Activated naive CD8-positive, alpha-beta T cell treated with anti-CD3 and anti-CD28 coated beads for 36 hours (primary cell): ENCODE data around the gene RFX3. TPM values are rescaled to one million over a fixed set of nuclear protein-coding genes. Genes with fewer than 3 reads are reported as not detected.

Experiments
- DNase-seq: peaks from one replicate; pipeline ENCODE4 v3.0.0; 2021
- H3K27ac Mint-ChIP-seq: one replicate; pipeline ENCODE4 v1.8.0; 2022; ENCODE audit warnings: mild to moderate bottlenecking, moderate library complexity, mixed read lengths
- H3K27me3 Mint-ChIP-seq: one replicate; pipeline ENCODE4 v1.8.0; 2022; ENCODE audit warnings: mild to moderate bottlenecking, mixed read lengths
- H3K36me3 Mint-ChIP-seq: one replicate; pipeline ENCODE4 v1.8.0; 2021; ENCODE audit warnings: mild to moderate bottlenecking, mixed read lengths
- H3K4me1 Mint-ChIP-seq: one replicate; pipeline ENCODE4 v1.8.0; 2021; ENCODE audit warnings: mixed read lengths
- H3K4me3 Mint-ChIP-seq: one replicate; pipeline ENCODE4 v1.8.0; 2022; ENCODE audit warnings: mild to moderate bottlenecking, moderate library complexity, mixed read lengths
- H3K9me3 Mint-ChIP-seq: one replicate; pipeline ENCODE4 v1.8.0; 2022; ENCODE audit warnings: mixed read lengths
- total RNA-seq, 2 experiments: library from RNA; stranded (reverse); gene quantifications; one replicate each; pipeline ENCODE4 v1.2.3, GENCODE V29; 2021

RFX3 gene
- total RNA-seq, 2 experiments from 2014 or later, result 10.1 to 10.4 TPM

DNA sequence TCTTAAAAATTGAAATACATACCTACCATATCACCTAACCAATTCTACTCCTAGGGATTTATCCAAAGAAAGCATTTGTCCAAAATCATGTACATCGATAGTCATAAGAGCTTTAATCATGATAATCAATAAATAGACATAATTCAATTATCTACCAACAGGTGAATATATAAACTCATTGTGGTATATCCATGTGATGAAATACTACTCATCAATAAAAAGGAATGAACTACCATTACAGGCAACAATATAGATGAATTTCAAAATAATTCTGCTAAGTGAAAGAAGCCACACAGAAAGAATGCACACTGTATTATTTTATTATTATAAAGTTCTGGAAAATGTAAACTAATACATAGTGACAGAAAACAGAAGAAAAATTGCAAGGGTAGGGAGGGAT, 81.8 kb downstream of the RFX3 start:
- H3K27ac Mint-ChIP-seq, result no peak overlapping the region
- DNase-seq, result no peak
- H3K36me3 Mint-ChIP-seq, result peaks cover 15% of the 10 kb centered on the region
- no peaks in the 10 kb centered on the region for H3K9me3 Mint-ChIP-seq
- peaks cover 12% of the 10 kb centered on the region for H3K4me1 Mint-ChIP-seq
- H3K4me3 Mint-ChIP-seq, result no peak overlapping the region
- H3K27me3 Mint-ChIP-seq, result no peaks in the 10 kb centered on the region

- no peak overlapping the region for H3K4me3 Mint-ChIP-seq
- DNase-seq, result peak; percentile 23
- no peak overlapping the region for H3K27ac Mint-ChIP-seq
- H3K27me3 Mint-ChIP-seq, result no peaks in the 10 kb centered on the region
- H3K9me3 Mint-ChIP-seq, result no peaks in the 10 kb centered on the region
- peaks cover 9% of the 10 kb centered on the region for H3K4me1 Mint-ChIP-seq
- peaks cover 18% of the 10 kb centered on the region for H3K36me3 Mint-ChIP-seq
Measured at GRCh38 chr9:3441197-3441816, 84.5 kb downstream of the RFX3 start.

- Mint-ChIP-seq H3K27ac (no peak overlapping the region), H3K4me1 (peaks cover 11% of the 10 kb centered on the region), H3K27me3 (no peaks in the 10 kb centered on the region), H3K36me3 (peaks cover 21% of the 10 kb centered on the region), H3K9me3 (no peaks in the 10 kb centered on the region), H3K4me3 (no peak overlapping the region)
- no peak for DNase-seq
Measured at GRCh38 chr9:3436629-3437420, 89.0 kb downstream of the RFX3 start.

DNA sequence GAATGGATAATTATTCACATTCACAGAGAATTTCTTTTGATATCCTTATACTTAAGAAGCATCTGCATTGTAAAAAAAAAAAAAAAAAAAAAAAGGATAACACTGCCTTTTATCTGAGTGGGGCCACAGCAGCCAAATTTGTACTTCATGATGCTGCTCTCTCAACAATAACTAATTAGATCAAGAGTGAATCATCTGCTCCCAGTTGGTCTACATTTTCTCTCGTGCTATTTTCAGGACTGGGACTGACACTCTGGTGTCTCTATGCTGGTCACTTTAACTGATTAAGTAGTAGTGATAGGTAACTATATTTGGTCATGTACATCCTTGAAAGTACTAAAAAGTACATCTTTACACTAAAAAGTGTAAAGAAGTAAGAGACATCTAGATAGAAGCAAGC, 90.1 kb downstream of the RFX3 start:
- Mint-ChIP-seq H3K9me3 (no peaks in the 10 kb centered on the region), H3K27ac (no peak overlapping the region), H3K27me3 (no peaks in the 10 kb centered on the region), H3K36me3 (peaks cover 25% of the 10 kb centered on the region), H3K4me3 (no peak overlapping the region), H3K4me1 (peaks cover 7% of the 10 kb centered on the region)
- no peak for DNase-seq

GRCh38 chr9:3434594-3434993, 91.2 kb downstream of the RFX3 start:
- H3K36me3 Mint-ChIP-seq, result peaks cover 25% of the 10 kb centered on the region
- no peak overlapping the region for H3K27ac Mint-ChIP-seq
- no peaks in the 10 kb centered on the region for H3K9me3 Mint-ChIP-seq
- no peaks in the 10 kb centered on the region for H3K27me3 Mint-ChIP-seq
- no peak for DNase-seq
- no peak overlapping the region for H3K4me3 Mint-ChIP-seq
- H3K4me1 Mint-ChIP-seq, result peaks cover 4% of the 10 kb centered on the region

DNA sequence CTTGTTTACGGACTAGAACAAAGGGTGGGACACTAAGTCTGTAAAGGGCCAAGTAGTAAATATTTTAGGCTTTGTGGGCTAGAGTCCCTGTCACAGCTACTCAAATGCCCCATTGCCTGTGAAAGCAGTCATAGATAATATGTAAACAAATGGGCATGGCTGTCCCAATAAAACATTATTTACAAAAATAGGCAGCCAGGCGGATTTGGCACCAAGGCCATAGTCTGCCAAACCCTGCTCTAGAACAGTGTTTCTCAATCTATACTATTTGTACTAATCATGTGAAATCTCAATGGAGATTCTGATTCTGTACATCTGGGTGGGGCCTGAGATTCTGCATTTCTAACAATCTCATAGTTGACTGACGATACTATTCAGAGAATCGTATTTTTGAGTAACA, 92.0 kb downstream of the RFX3 start:
- H3K9me3 Mint-ChIP-seq, result no peaks in the 10 kb centered on the region
- no peak for DNase-seq
- peaks cover 25% of the 10 kb centered on the region for H3K36me3 Mint-ChIP-seq
- H3K4me1 Mint-ChIP-seq, result peaks cover 4% of the 10 kb centered on the region
- no peak overlapping the region for H3K27ac Mint-ChIP-seq
- H3K4me3 Mint-ChIP-seq, result no peak overlapping the region
- no peaks in the 10 kb centered on the region for H3K27me3 Mint-ChIP-seq

DNA sequence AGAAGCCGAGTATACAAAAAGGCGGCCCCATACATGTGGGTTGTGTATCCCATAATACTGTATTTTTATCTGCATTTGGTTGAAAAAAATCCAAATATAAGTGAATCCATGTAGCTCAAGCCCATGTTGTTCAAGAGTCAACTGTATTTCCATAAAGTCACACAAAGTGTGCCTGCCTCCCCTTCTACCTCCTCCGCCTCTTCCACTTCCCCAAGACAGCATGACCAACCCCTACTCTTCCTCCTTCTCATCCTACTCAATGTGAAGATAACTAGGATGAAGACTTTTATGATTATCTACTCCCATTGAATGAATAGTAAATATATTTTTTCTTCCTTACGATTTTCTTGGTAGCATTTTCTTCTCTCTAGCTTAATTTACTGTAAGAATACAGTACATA, 92.7 kb downstream of the RFX3 start:
- Mint-ChIP-seq H3K36me3 (peaks cover 26% of the 10 kb centered on the region), H3K27ac (no peak overlapping the region), H3K9me3 (peaks cover 1% of the 10 kb centered on the region), H3K27me3 (no peaks in the 10 kb centered on the region), H3K4me1 (peaks cover 4% of the 10 kb centered on the region), H3K4me3 (no peak overlapping the region)
- DNase-seq, result no peak

DNA sequence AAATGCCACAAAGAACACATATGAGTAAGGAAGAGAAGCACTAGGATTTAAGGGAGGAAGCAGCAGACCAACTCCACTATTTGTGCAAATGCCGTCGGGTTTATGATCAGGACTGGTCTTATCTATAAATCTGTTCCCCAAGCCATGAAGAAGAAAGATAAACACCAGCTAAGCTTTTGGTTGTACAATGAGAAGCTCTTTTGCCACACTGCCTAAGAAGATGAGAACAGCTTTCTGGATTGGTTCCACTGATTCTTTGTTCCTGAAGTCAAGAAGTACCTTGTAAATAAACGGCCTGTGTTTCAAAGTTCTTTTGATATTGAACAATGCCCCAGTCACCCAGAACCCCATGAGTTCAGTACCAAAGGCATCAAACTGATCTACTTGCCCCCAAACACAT, 93.9 kb downstream of the RFX3 start:
- no peak overlapping the region for H3K4me3 Mint-ChIP-seq
- H3K36me3 Mint-ChIP-seq, result peaks cover 27% of the 10 kb centered on the region
- DNase-seq, result no peak
- H3K9me3 Mint-ChIP-seq, result peaks cover 2% of the 10 kb centered on the region
- peaks cover 4% of the 10 kb centered on the region for H3K4me1 Mint-ChIP-seq
- H3K27me3 Mint-ChIP-seq, result no peaks in the 10 kb centered on the region
- H3K27ac Mint-ChIP-seq, result no peak overlapping the region

GRCh38 chr9:3419893-3420292, 105.9 kb downstream of the RFX3 start:
- no peaks in the 10 kb centered on the region for H3K27me3 Mint-ChIP-seq
- H3K27ac Mint-ChIP-seq, result no peak overlapping the region
- H3K9me3 Mint-ChIP-seq, result no peaks in the 10 kb centered on the region
- H3K4me1 Mint-ChIP-seq, result peaks cover 8% of the 10 kb centered on the region
- no peak overlapping the region for H3K4me3 Mint-ChIP-seq
- DNase-seq, result no peak
- H3K36me3 Mint-ChIP-seq, result peaks cover 13% of the 10 kb centered on the region

GRCh38 chr9:3415906-3416305, 109.9 kb downstream of the RFX3 start:
- Mint-ChIP-seq H3K27ac (no peak overlapping the region), H3K36me3 (peaks cover 11% of the 10 kb centered on the region), H3K4me1 (peaks cover 2% of the 10 kb centered on the region), H3K9me3 (no peaks in the 10 kb centered on the region), H3K4me3 (no peak overlapping the region), H3K27me3 (no peaks in the 10 kb centered on the region)
- DNase-seq, result no peak

- no peak overlapping the region for H3K4me3 Mint-ChIP-seq
- no peaks in the 10 kb centered on the region for H3K27me3 Mint-ChIP-seq
- peaks cover 2% of the 10 kb centered on the region for H3K4me1 Mint-ChIP-seq
- H3K9me3 Mint-ChIP-seq, result no peaks in the 10 kb centered on the region
- H3K36me3 Mint-ChIP-seq, result peaks cover 8% of the 10 kb centered on the region
- no peak for DNase-seq
- H3K27ac Mint-ChIP-seq, result no peak overlapping the region
Measured at GRCh38 chr9:3413984-3414383, 111.8 kb downstream of the RFX3 start.

DNA sequence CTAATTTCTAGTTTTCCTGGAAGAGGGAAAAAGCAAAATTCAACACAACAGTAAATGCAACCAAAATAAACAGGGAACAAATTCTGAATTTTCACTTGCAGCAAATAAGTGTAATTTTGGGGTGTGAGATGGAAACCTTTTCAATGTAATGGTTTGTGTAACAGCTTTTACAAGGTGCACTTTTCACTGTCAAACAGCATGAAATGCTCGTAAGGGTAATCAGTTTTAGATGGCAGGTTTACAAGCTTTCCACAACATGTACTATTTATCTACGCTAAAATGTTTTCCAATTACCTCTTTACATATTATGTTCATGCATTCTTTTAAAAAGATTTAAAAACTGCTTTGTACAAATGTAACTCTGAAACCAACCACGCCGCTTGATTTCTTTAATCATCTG, 115.3 kb downstream of the RFX3 start:
- H3K9me3 Mint-ChIP-seq, result no peaks in the 10 kb centered on the region
- H3K36me3 Mint-ChIP-seq, result peaks cover 4% of the 10 kb centered on the region
- no peaks in the 10 kb centered on the region for H3K27me3 Mint-ChIP-seq
- DNase-seq, result no peak
- no peak overlapping the region for H3K27ac Mint-ChIP-seq
- no peaks in the 10 kb centered on the region for H3K4me1 Mint-ChIP-seq
- no peak overlapping the region for H3K4me3 Mint-ChIP-seq

DNA sequence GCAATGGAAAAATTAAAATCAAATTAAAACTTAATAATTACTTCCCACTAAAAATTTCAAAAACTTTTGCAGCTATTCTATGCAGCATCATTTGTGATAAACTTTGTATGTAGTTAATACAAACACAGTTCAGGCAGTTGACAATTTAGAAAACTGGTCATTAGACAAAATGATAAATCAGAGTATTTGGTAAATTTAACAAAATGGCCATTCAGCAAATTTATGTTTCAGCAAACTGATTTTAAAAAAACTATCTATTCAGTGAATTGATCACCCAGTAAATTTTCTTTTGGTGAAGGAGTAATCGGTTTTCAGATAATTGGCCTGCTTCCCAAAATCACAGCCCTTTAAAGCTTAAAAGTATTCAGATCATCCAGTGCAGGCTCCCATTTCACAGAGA, 116.3 kb downstream of the RFX3 start:
- Mint-ChIP-seq H3K9me3 (no peaks in the 10 kb centered on the region), H3K36me3 (peaks cover 3% of the 10 kb centered on the region), H3K27ac (no peak overlapping the region), H3K27me3 (no peaks in the 10 kb centered on the region), H3K4me3 (no peak overlapping the region), H3K4me1 (peaks cover 4% of the 10 kb centered on the region)
- no peak for DNase-seq

DNA sequence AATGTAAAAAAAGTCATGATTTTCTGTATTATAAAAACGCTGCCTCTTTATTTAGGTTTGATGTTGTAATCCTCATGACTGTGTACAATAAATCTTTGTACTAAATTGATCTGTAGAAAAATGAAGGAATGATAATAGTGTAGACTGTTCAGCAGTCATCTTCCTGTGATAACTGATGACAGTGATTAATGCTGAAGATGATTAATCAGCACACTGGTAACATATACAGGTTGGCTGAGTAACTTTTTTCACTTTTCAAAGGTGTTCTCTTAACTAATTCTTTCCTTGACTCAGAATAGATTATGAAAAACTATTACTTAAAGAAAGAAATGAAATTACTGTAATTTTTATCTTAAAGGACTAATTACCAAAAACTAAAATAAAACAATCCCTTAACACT, 122.5 kb downstream of the RFX3 start:
- Mint-ChIP-seq H3K4me1 (peaks cover 15% of the 10 kb centered on the region), H3K36me3 (peaks cover 7% of the 10 kb centered on the region), H3K9me3 (no peaks in the 10 kb centered on the region), H3K27ac (peak overlapping the region; percentile 6), H3K27me3 (no peaks in the 10 kb centered on the region), H3K4me3 (no peak overlapping the region)
- DNase-seq, result no peak

GRCh38 chr9:3401221-3401954, 124.4 kb downstream of the RFX3 start:
- Mint-ChIP-seq H3K9me3 (peaks cover under 1% of the 10 kb centered on the region), H3K27ac (no peak overlapping the region), H3K4me1 (peaks cover 31% of the 10 kb centered on the region), H3K27me3 (no peaks in the 10 kb centered on the region), H3K36me3 (peaks cover 16% of the 10 kb centered on the region), H3K4me3 (no peak overlapping the region)
- DNase-seq, result no peak
